ENCODE data around the gene ACADSB.

GRCh38 chr10:122968698-122969097, 40.1 kb upstream of the ACADSB start:
- no peak for TF ChIP-seq CTCF (IDR thresholded peaks at IDR 0.05)
- no peak for TF ChIP-seq POLR2A (IDR thresholded peaks at IDR 0.05)
